Measurements from ENCODE around the gene UCP1.

The UCP1 gene, protein sequence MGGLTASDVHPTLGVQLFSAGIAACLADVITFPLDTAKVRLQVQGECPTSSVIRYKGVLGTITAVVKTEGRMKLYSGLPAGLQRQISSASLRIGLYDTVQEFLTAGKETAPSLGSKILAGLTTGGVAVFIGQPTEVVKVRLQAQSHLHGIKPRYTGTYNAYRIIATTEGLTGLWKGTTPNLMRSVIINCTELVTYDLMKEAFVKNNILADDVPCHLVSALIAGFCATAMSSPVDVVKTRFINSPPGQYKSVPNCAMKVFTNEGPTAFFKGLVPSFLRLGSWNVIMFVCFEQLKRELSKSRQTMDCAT

DNA sequence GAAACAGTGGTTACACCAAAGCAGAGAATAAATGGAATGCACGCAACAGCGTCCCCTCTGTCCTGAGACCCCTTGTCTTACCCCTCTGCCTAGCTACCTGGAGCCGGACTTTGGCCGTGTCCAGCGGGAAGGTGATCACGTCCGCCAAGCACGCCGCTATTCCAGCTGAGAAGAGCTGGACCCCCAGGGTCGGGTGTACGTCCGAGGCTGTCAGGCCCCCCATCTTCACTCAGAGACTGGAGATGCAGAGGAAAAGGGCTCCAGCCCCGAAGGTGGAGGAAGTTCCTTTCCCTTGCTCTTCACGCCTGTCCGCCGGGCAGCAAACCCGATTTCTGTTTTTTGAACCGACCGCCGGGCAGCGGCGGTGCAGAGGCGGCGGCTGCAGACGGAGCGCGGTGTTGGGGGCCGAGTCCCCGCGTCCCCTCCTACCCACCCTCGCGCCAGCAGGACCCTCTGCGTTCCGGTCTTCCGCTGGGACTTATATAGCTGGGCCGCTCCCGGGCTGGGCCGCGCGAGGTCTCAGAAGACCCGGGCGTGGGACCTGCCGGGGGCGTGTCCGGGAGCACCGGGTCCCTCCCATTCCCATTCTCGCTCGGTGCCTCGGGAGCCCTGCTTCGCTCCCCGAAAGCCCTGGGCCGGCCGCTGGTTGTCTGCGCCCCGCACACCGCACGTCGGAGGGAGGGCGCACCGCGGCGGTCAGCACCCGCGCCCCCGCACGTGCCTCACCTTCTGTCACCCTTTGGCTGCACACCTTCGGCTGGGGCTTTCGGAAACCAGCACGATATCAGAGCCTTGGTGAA is at the start of gene UCP1:
Gene UCP1, minus strand, starts transcription at position 455 of the 800 bp plus-strand sequence. Its CDS starts 232 bp downstream, at position 223.
- DNase-seq = no peak

DNA sequence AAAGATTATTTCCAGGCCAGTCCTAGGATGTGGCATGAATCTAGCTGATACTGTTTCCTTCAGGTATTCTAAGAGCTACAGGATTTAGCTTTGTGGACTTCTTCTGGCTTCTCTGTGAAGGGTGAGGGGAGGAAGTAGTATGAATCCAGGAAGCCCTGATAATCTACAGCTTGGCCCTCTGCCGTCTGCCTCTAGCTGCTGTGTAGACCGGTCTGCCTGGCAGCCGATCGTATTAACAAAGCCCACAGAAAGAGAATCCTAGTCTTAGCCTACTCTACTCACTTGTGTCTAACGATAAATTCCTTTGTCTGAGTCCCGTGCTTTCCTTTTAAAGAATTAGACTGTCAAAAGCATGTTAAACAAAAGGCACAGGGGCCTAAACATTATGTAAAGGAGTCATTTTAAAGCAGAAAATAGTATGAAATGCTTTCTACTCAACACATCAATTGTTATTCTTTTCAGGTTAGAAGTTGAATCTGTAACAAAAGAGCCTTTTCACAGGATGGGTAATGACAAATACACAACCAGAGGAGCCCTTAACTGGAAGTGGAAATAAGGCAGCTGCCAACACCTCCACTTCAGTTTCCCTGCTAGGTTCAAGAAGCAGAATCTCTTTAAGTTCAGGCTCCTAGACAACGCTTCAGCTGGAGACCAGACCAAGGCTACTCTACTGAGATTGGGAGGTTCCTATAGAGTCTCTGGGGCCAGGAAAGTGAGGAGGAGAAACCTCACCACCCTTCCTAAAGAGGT is 48.9 kb upstream of the UCP1 start:
- DNase-seq = no peak

DNA sequence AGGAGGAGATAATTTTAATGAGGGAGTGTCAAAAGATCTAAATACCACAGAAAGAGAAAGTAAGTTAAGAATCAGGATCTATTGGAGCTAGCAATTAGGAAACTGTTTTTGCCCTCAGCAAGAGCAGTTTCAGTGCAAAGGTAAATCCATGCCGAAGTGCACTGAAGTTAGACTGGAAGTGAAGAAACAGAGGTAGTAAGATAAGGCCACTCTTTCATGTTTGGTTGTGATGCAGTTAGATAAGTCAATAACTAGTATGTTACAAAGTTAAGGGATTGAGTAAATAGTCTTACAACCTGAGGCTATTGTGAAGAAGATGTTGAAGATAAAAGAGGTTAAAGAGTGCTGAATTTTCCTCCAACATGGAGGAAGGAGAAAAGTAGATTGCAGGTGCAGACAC is 46.7 kb upstream of the UCP1 start:
- no peak for DNase-seq

DNA sequence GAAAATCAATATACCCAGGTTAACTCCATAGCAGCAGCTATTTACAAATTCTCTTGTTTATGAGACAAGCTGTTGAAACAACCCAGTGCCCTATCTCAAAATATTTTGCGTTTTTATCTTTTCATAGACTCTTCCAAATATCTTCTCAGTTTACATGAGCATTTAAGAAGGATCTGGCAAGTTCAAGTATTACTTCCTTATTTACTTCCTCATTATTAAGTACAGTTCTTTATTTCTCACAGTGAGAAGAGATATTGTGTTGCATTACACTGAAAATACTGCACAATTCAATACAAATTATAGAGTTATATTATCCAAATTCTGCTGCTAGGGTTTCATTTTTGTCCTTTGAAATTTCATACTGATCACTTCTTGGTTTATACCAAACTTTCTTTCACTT is 43.6 kb upstream of the UCP1 start:
- no peak for DNase-seq

DNA sequence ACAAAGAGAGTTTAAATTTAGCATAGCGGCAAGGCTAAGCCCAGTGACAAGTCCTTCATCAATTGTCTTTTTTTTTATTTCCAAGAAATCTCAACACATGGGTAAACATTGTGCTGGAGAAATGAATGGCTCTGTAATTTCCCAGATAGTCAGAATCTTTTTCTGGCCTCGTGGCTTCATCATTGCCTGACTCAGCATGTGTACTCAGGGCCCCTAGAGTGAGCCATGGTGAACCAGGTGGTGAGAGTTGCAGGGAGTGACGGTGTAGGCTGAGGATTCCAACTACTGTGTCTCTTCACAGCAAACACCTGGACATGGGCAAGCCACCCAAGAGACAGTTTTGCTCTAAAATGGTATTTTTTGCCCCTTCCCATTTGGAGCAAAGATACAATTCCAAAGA is 43.1 kb upstream of the UCP1 start:
- DNase-seq = no peak

DNA sequence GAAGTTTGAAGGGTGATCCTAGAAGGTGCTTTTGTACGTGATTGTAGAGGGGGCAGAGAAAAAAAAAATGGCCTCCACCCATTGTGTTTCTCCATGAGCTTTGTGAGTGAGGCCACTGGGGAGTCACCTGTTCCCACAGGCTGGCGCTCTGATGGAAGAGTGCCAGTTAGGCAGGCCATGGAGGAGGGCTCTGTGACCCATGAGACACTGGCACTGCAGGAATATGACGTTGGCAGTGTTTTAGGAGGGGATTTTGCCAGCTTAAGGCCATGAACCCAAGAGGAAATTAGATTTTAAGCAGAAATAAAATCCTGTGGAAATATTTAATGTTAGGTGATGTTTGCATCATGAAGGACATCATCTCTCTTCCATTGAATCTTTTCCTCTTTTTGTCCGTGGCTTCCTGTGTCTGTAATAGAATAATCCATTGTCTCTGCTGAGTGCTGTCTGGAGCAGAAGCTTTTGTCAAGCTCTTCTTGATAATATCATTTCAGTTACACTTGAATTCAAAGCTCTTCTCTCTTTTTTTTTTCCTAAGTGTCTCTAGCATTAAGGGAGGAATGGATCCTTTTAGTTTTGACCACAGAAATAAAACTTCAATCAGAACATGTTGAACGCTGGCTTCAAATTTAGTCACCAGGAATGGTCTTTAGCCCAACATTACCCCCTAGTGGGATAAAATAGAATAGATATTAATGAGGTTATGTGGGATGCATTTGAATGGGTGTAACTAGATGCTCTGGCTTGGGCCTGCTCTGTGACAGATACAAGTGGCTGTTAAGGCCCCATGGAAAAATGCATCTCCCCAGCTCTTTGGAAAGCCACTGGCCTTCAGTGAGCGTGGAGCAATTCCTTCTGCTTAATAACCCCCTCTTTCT is 41.0 kb upstream of the UCP1 start:
- peak; percentile 36 for DNase-seq

DNA sequence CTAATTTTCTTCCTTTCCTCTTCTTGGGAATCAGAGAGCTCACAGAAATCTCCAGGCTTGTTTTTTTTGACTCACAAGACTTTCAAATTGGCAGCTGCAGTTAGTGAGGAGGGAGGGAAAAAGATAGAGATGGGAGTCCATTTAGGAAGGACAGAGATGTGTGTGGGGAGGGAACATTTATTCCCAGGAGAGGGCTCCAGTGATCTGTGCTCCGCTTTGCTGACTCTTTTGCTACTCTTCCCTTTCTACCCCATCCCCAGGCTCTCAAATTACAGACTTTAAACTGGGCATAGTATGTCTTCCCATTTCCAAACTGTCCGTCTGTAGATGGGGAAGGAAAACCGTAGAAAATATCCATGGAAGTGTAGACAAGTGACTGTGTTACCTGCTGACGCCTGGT is 39.1 kb upstream of the UCP1 start:
- no peak for DNase-seq

DNA sequence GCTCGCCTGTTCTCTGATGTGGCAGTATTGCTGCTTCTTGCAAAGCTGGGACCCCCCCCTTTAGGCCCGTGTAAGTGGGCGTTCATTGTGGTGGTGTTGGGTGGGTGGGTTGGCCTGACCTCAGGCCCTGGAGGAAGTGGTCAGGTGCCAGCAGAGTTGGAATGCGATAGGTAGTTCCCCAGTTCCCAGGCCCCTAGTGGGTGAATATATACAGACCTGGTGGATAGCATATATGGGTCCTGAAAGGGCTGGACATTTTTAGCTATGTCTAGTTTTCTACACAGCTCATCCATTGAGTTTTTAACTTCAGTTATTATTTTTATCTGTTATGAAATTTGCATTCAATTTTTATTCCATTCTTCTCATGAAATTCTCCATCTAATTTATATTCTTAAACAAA is 35.8 kb upstream of the UCP1 start:
- DNase-seq = no peak

DNA sequence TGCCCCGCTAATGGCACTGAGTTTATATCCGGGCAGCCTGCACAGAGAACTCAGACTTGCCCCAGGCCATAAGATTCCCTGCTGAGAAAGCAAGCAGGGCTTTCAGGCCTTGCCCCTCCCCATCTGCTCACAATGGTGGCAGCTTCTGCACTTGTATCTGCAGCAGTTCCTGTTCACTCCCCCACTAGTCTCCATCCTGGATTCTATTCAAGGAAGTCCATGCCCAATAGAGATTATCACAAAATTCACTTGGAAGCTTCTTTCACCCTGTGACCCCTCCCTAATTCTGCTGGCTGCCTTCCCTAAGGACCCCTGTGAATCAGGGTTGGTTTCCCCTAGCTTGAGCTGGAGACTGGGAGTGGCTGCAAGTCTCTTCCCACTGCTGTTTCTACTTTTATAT is 34.5 kb upstream of the UCP1 start:
- DNase-seq = no peak

DNA sequence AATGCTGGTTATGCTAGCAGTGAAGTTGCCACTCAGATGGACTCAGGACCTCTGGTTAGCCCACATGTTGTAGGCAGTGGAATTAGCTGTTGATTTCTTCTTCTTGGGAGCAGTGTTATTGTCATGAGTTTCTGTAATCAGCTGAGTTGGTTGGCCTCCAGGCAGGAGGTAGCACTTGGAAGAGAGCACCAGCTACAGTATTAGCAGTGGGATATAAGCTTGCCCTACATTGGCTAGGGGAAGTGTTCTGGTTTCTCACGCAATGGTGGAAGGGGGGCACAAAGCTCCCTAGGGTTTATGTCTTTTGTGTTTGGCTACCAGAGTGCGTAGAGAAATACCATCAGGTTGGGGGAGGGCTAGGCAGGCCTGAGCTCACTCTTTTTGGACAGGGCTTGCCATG is 34.0 kb upstream of the UCP1 start:
- no peak for DNase-seq

DNA sequence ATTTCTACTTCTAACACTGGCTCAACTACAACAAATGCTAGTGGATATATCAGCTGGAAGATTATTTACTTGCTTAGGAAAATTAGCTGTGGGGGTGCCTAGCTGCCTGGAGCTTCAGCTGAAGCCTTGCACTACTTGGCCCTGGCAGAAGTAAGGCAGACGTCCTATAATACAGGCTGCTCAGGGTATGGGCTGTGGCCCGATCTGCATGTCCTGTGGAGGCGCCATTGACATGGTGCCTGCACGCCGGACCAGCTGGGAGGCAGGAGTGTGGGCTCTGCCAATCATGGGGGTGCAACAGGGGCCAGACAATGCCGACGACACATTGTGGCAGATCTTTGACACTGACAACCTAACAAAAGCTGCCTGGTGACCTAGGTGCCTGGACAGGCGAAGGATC is 31.6 kb upstream of the UCP1 start:
- DNase-seq = no peak

DNA sequence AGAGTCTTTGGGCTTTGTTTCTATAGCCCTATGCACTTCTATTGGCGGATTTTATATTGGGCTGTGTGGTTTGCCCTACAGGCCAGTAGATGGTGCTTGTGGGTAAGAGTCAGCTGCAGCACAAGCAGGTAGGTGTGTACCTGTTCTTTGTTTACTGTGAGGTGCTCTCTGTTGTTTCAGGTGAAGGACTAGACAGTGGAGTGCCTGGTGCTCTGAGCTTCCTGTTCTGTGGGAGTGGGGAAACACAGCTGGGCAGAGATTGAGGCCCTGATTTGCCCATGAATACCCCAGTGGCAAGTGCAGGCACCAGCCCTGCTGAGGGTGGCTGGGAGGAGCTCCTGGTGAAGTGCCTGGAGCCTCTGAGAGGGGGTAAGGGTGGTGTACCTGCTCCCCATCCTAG is 26.3 kb upstream of the UCP1 start:
- no peak for DNase-seq

DNA sequence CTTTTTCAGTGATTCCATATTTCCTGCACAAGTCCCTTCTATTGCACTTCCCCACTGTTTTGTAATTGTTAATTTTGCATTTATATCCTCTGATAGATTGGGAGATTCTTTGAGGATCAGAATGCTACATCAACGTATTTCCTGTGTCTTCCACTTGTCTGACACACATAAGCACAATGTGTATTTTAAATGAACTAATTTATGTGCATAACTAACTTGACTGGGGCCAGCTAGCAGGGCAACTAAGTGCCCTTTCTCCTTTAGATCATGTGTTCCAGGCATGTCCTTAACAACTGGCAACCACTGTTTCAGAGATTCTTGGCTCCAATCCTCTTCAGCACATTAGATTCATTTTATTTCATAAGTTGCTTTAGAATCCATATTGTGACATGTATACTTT is 15.7 kb upstream of the UCP1 start:
- no peak for DNase-seq

DNA sequence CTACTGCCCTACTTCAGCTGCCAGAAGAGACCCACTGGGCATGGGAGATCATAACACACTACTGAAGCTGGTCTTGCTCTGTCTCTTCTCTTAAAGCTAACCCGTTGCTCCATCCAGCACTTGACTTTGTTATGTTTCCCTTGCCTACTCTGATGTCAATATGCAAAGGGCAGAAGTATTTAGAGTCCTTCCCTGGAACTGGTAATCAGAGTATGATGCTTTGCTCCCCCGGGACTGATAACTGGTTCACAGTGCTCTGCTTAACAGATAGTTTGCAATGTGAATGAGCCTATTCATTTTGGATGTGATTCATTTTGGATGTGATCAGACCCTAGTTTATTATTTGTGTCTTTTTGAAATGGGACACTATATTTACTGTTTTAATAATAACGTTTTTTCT is 12.3 kb upstream of the UCP1 start:
- DNase-seq = no peak

DNA sequence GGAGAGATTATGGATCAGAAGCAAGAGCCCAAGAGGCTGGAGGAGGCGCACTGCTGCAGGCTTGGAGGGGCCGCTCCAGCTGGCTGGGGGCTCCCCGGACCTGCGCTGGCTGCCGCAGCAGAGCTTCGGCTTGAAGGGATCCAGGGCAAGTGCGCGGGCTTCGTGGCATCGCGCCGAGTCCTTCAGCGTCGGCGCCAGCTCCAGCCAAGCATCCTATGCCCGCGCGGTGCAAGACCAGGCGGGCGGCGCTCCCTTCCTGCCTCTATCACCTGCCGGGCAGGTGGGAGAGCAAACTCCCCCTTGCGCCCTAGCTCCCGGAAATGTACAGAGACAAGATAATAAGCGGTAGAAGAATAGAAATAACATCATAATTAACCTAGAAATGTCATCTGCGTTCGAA is 10.5 kb upstream of the UCP1 start:
- no peak for DNase-seq

DNA sequence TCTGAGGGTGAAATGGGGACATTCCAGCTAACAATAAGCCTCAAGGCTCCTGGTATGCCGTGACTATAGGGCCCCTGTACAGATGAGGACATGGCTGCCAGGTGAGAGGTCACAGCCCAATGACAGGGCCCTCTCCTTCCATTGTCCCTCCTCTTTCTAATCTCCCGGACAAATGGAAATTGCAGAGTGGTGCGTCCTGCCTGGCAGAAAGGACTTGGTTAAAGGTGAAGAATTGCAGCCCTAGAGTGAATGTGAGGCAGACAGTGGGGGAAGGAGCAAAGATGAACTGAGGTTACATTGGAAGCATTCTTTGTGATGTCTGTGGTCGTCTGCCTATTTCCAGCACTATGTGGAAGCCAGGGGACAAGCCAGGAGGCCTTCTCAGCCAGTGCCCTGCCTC is 6.7 kb upstream of the UCP1 start:
- DNase-seq = no peak

DNA sequence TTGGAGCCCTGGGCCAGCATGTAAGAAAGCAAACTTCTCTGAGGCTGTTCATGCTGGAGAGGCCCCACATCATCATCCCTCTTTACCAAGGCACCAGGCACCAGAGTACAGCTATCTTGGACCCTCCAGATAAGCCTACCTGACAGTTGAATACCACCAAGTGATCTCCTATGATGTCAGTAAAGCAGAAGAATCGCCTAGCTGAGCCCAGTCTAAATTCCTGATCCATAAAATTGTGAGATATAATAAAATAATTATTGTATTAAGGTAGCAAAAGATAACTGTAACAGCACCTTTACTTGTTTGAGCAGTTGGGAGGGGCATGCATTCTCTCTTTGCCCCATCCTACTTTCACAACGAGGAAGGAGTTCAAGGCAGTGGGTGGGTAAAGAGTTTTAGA is 2.9 kb upstream of the UCP1 start:
- no peak for DNase-seq

DNA sequence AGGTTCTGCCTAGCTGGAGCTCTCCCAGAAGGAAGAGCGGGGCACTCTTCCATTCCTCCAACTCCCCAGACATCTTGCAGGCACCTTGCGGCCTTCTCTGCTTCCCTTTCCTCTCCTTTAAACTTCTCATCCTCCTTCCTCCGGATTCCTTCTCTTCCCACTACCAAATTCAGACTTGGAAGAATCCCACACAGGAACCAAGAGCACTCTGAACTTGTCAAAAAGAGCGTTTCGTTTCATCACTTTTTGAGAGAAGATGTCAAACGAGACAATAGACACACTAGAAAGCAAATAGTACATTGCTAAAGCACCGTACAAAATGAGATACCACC is 512 bp upstream of the UCP1 start:
- no peak for DNase-seq

DNA sequence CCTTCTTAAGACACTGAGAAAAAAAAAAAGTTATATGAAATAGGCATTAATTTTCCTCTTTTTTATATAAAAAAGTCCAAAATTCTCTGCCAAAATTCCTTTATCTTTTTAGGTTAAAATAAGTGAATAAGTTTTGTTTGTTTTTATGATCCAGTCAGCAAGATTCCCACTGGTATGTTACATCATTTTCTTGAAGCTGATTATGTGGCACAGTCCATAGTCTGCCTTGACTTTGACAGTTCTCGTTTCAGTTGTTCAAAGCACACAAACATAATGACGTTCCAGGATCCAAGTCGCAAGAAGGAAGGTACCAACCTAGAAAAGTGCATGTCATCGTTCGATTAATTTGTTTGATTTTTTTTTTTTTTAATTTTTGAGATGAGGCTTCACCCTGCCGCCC is 9.1 kb downstream of the UCP1 start:
- DNase-seq = no peak

DNA sequence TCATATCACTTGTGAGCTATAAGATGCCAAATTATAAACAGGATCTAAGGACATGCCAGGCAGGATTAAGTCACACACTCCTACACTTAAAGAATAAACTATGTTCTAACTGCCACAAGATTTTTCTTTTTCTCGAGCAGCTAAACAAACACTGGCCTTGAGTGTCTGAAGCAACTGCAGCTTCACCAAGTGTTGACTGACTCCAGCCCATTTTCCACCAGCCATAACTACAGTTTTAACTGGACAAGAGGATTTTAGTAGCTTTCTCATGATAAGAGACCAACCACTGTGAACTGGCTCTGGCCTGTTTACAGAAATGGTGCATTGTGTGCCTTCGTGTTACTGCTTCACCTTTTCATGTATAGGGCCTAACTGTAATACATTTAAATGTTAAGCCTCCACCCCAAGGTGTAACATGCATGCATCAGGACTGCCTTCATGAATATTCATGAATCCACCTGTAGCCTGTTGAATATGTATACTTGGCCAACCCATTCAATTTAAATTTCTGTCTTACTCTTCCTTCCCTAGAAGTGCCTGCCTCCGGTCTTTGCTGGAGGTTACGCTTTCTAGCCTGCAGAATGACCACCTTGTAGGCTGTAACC is 10.8 kb downstream of the UCP1 start:
- no peak for DNase-seq

DNA sequence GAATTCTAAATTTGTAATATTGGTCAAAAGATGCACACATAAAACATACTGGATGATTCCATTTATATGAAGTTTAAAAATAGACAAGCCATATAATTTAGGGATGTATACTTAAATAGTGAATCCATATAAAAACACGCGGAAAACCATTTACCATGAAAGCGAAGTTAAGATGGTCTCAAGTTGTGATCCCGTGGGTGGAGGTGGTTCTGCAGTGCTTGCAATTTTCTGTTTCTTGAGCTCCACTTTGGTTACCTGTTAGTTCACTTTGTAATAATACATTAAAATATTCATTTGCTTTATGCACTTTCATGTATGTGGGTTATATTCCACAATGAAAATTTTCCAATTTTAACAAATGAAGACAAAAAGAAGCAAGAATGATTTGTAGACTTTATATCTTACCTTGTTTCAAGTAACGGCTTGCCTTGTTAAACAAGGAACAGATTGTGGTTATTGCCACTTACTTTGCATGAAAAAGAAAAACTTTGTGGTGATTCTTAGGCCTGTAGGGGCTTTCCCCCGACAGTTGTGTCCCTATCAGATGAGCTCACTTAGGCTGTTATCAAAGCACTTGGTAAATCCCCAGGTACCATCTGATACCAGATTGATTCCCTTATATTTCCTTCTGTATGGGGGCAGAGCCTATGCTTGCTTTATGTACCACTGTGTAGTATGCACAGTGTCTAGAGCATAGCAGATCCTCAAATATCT is 12.2 kb downstream of the UCP1 start:
- no peak for DNase-seq

DNA sequence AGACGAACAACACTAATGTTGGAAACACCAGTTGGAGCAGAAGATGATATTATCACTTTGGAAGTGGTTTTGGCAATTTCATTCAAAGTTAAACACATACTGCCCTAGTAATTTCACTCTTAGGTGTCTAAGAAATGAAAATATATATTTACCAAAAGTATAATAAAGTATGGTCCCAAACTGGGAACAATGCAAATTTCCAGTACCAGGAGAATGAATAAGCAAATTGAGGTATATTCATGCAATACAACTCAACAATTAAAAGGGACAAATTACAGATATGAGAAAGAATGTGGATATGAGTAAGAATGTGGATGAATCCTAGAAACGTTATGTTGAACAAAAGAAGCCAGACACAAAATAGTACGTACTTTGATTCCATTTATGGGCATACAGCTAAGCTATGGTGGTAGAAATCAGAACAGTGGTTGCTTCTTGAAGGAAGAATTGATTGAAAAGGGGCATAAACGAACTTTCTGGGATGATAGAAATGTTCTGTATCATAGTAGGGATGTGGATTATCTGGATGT is 34.7 kb downstream of the UCP1 start:
- DNase-seq = no peak
